NB4 (cell line): Measurements from ENCODE around the gene DUS2.

Experiments
- DNase-seq: peaks from one replicate; pipeline ENCODE4 v3.0.0; 2010; ENCODE audit warnings: low read depth
- H3K4me3 ChIP-seq: one replicate; pipeline ENCODE4 v1.5.1; 2011; ENCODE audit warnings: mild to moderate bottlenecking, low read depth, low read length, moderate library complexity
- MAX ChIP-seq: IDR thresholded peaks from 2 replicates; pipeline ENCODE4 v1.6.1; 2011; ENCODE audit warnings: low read depth, low read length
- MYC ChIP-seq: IDR thresholded peaks from 2 replicates; pipeline ENCODE4 v1.6.1; 2011; ENCODE audit warnings: low read depth, low read length
- POLR2A ChIP-seq: IDR thresholded peaks from 2 replicates; pipeline ENCODE4 v1.6.1; 2011; ENCODE audit warnings: mild to moderate bottlenecking; ENCODE audit not compliant: insufficient read length; ENCODE audit errors: extremely low read depth
- TF ChIP-seq, protein P1 (sequence below): IDR thresholded peaks from one replicate; pipeline ENCODE4 v1.5.1; 2012; ENCODE audit warnings: low read depth, low read length

DUS2 gene

GRCh38 chr16:67979955-67980678, 43.0 kb upstream of the DUS2 start, which contains the start of gene DPEP3:
DPEP3 (minus strand) TSS chr16:67980499; CDS start chr16:67980380, 119 bp downstream.
- TF ChIP-seq, protein P1, sequence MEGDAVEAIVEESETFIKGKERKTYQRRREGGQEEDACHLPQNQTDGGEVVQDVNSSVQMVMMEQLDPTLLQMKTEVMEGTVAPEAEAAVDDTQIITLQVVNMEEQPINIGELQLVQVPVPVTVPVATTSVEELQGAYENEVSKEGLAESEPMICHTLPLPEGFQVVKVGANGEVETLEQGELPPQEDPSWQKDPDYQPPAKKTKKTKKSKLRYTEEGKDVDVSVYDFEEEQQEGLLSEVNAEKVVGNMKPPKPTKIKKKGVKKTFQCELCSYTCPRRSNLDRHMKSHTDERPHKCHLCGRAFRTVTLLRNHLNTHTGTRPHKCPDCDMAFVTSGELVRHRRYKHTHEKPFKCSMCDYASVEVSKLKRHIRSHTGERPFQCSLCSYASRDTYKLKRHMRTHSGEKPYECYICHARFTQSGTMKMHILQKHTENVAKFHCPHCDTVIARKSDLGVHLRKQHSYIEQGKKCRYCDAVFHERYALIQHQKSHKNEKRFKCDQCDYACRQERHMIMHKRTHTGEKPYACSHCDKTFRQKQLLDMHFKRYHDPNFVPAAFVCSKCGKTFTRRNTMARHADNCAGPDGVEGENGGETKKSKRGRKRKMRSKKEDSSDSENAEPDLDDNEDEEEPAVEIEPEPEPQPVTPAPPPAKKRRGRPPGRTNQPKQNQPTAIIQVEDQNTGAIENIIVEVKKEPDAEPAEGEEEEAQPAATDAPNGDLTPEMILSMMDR = peak; percentile 4
- TF ChIP-seq POLR2A = no peak
- TF ChIP-seq MAX = no peak
- TF ChIP-seq MYC = no peak
- no peak within 1 kb of the TSS for H3K4me3 ChIP-seq
- no peak for DNase-seq

DNA sequence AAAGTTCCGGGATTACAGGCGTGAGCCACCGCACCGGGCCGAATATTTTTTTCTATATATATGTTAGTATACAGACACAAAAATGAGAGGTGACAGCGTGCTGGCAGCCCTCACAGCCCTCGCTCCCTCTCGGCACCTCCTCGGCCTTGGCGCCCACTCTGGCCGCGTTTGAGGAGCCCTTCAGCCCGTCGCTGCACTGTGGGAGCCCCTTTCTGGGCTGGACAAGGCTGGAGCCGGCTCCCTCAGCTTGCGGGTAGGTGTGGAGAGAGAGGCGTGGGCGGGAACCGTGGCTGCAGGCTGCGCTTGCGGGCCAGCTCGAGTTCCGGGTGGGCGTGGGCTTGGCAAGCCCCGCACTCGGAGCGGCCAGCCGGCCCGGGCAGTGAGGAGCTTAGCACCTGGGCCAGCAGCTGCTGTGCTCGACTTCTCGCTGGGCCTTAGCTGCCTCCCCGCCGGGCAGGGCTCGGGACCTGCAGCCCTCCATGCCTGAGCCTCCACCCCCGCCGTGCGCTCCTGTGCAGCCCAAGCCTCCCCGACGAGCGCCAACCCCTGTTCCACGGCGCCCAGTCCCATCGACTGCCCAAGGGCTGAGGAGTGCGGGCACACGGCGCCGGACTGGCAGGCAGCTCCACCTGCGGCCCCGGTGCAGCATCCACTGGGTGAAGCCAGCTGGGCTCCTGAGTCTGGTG, 40.9 kb upstream of the DUS2 start:
- no peak for TF ChIP-seq MAX
- TF ChIP-seq, protein P1 = no peak
- no peak for TF ChIP-seq POLR2A
- no peak for TF ChIP-seq MYC
- no peak for DNase-seq
- no peak overlapping the region for H3K4me3 ChIP-seq

DNA sequence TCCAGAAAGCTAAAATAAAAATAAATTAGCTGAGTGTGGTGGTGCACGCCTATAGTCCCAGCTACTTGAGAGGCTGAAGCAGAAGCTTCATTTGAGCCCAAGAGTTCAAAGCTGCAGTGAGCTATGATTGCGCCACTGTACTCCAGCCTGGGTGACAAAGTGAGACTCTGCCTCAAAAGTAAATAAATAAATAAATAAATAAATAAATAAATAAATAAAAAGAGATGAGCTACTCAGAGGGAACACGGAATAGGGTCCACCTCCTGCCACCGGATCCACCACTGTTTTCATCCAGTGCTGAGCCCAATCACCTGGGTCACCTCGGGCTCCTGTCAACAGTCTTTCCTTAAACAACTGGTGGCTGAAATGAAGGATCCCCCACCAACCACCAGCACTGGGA, 36.1 kb upstream of the DUS2 start:
- TF ChIP-seq POLR2A = no peak
- TF ChIP-seq MYC = no peak
- TF ChIP-seq, protein P1 = no peak
- no peak for TF ChIP-seq MAX
- no peak overlapping the region for H3K4me3 ChIP-seq
- DNase-seq = no peak

DNA sequence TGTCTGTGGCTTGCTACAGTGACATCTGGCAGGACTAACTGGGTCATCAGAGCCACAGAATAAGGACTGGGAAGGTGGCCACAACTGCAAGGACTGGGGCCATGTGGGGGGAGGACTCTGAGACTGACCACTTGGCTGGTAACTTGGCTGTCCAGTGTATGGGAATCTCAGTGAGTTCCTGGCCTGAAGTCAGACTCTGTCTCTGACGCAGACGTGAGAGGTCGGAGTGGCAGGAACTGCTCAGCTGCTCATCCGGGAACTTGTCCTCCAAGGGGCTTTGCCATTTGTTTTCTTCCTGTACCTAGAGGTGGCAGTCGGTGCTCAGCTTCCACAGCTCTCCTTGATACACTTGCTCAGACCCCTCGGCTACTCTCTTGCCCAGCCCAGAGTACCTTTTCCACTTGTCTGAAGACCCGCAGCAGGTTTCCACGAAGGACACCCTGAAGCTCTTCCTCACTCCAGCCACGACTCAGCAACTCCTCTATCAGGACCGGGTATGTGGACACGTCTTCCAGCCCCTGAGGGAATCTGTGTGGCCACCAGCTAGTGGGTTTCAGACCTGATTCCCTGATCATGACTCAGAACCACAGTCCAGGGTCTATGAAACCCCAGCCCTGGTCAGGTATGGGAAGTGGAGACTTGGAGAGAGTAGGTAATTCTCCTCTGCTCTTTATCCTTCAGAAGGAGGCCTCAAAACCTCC, 35.5 kb upstream of the DUS2 start:
- no peak overlapping the region for H3K4me3 ChIP-seq
- DNase-seq = no peak
- no peak for TF ChIP-seq MYC
- no peak for TF ChIP-seq MAX
- TF ChIP-seq, protein P1 = no peak
- no peak for TF ChIP-seq POLR2A

DNA sequence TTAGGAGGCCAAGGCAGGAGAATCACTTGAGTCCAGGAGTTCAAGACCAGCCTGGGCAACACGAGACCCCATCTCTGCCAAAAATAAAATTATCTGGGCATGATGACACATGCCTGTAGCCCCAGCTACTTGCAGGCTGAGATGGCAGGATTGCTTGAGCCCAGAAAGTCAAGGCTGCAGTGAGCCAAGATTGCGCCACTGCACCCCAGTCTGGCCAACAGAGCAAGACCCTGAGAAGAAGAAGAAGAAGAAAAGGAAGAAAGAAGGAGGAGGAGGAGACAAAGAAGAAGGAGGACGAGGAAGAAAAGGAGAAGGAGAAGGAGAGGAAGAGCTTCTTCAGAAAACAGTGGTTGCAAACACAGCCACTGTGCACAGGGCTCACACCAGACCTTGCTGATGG, 34.4 kb upstream of the DUS2 start:
- H3K4me3 ChIP-seq = no peak overlapping the region
- TF ChIP-seq MAX (no peak), POLR2A (no peak), MYC (no peak)
- TF ChIP-seq, protein P1 = no peak
- DNase-seq = no peak
